ENCODE results near the gene PPP2R5D.
"Not testable (repeated sequence)": the region's sequence is repeated elsewhere in the genome, so short reads cannot be mapped to it uniquely, and the experiment has no call there.

The PPP2R5D gene

GRCh38 chr6:43037197-43037596 is 52.8 kb downstream of the PPP2R5D start:
- peaks cover 26% of the 10 kb centered on the region for H3K36me3 ChIP-seq (ENCODE audit: control insufficient read depth, low read depth, low read length)

GRCh38 chr6:43037706-43038105 is 53.3 kb downstream of the PPP2R5D start:
- Histone ChIP-seq H3K27ac (ENCODE audit: low read length) (no peak overlapping the region), H3K4me1 (ENCODE audit: control insufficient read depth, low read depth, low read length) (no peaks in the 10 kb centered on the region), H3K27me3 (ENCODE audit: control insufficient read depth, insufficient read depth, low read length) (no peaks in the 10 kb centered on the region), H3K9me3 (ENCODE audit: control insufficient read depth, low read depth, low read length) (no peaks in the 10 kb centered on the region), H3K36me3 (ENCODE audit: control insufficient read depth, low read depth, low read length) (peaks cover 24% of the 10 kb centered on the region), H3K4me3 (ENCODE audit: low read length) (no peak overlapping the region), H3K9ac (ENCODE audit: low read length) (no peak overlapping the region)

More at GRCh38 chr6:43037197-43037596, 52.8 kb downstream of the PPP2R5D start:
- no peak overlapping the region for H3K9ac ChIP-seq (ENCODE audit: low read length)
- no peaks in the 10 kb centered on the region for H3K9me3 ChIP-seq (ENCODE audit: control insufficient read depth, low read depth, low read length)
- H3K4me3 ChIP-seq (ENCODE audit: low read length), result no peak overlapping the region
- H3K27me3 ChIP-seq (ENCODE audit: control insufficient read depth, insufficient read depth, low read length), result no peaks in the 10 kb centered on the region
- no peak overlapping the region for H3K27ac ChIP-seq (ENCODE audit: low read length)
- no peaks in the 10 kb centered on the region for H3K4me1 ChIP-seq (ENCODE audit: control insufficient read depth, low read depth, low read length)

GRCh38 chr6:43038727-43039126 is 54.4 kb downstream of the PPP2R5D start:
- H3K27me3 ChIP-seq (ENCODE audit: control insufficient read depth, insufficient read depth, low read length), result no peaks in the 10 kb centered on the region
- peaks cover 32% of the 10 kb centered on the region for H3K36me3 ChIP-seq (ENCODE audit: control insufficient read depth, low read depth, low read length)
- no peaks in the 10 kb centered on the region for H3K9me3 ChIP-seq (ENCODE audit: control insufficient read depth, low read depth, low read length)
- no peak overlapping the region for H3K4me3 ChIP-seq (ENCODE audit: low read length)
- H3K9ac ChIP-seq (ENCODE audit: low read length), result no peak overlapping the region
- no peak overlapping the region for H3K27ac ChIP-seq (ENCODE audit: low read length)
- no peaks in the 10 kb centered on the region for H3K4me1 ChIP-seq (ENCODE audit: control insufficient read depth, low read depth, low read length)

- Histone ChIP-seq H3K9me3 (ENCODE audit: control insufficient read depth, low read depth, low read length) (no peaks in the 10 kb centered on the region), H3K9ac (ENCODE audit: low read length) (no peak overlapping the region), H3K27ac (ENCODE audit: low read length) (no peak overlapping the region), H3K36me3 (ENCODE audit: control insufficient read depth, low read depth, low read length) (peaks cover 32% of the 10 kb centered on the region), H3K27me3 (ENCODE audit: control insufficient read depth, insufficient read depth, low read length) (no peaks in the 10 kb centered on the region), H3K4me3 (ENCODE audit: low read length) (no peak overlapping the region), H3K4me1 (ENCODE audit: control insufficient read depth, low read depth, low read length) (no peaks in the 10 kb centered on the region)
These were observed 56.3 kb downstream of the PPP2R5D start for GRCh38 chr6:43040542-43041257.

GRCh38 chr6:43041475-43041874 is 57.1 kb downstream of the PPP2R5D start:
- not testable (repeated sequence) for H3K27me3 ChIP-seq (ENCODE audit: control insufficient read depth, insufficient read depth, low read length); H3K4me3 ChIP-seq (ENCODE audit: low read length)
- H3K36me3 ChIP-seq (ENCODE audit: control insufficient read depth, low read depth, low read length), result peaks cover 32% of the 10 kb centered on the region

GRCh38 chr6:43043310-43043709 is 58.9 kb downstream of the PPP2R5D start:
- H3K27ac ChIP-seq (ENCODE audit: low read length), result no peak overlapping the region
- no peaks in the 10 kb centered on the region for H3K4me1 ChIP-seq (ENCODE audit: control insufficient read depth, low read depth, low read length)
- no peaks in the 10 kb centered on the region for H3K27me3 ChIP-seq (ENCODE audit: control insufficient read depth, insufficient read depth, low read length)
- peaks cover 26% of the 10 kb centered on the region for H3K36me3 ChIP-seq (ENCODE audit: control insufficient read depth, low read depth, low read length)
- no peak overlapping the region for H3K4me3 ChIP-seq (ENCODE audit: low read length)
- no peak overlapping the region for H3K9ac ChIP-seq (ENCODE audit: low read length)
- no peaks in the 10 kb centered on the region for H3K9me3 ChIP-seq (ENCODE audit: control insufficient read depth, low read depth, low read length)

More at GRCh38 chr6:43041475-43041874, 57.1 kb downstream of the PPP2R5D start:
- H3K9me3 ChIP-seq (ENCODE audit: control insufficient read depth, low read depth, low read length); H3K4me1 ChIP-seq (ENCODE audit: control insufficient read depth, low read depth, low read length); H3K9ac ChIP-seq (ENCODE audit: low read length); H3K27ac ChIP-seq (ENCODE audit: low read length): not testable (repeated sequence)

- no peaks in the 10 kb centered on the region for H3K4me1 ChIP-seq (ENCODE audit: control insufficient read depth, low read depth, low read length)
- no peak overlapping the region for H3K9ac ChIP-seq (ENCODE audit: low read length)
- H3K36me3 ChIP-seq (ENCODE audit: control insufficient read depth, low read depth, low read length), result peaks cover 28% of the 10 kb centered on the region
- H3K27ac ChIP-seq (ENCODE audit: low read length), result no peak overlapping the region
- no peak overlapping the region for H3K4me3 ChIP-seq (ENCODE audit: low read length)
- H3K9me3 ChIP-seq (ENCODE audit: control insufficient read depth, low read depth, low read length), result no peaks in the 10 kb centered on the region
- H3K27me3 ChIP-seq (ENCODE audit: control insufficient read depth, insufficient read depth, low read length), result no peaks in the 10 kb centered on the region
These were observed 61.1 kb downstream of the PPP2R5D start for GRCh38 chr6:43045371-43045930.

- no peaks in the 10 kb centered on the region for H3K9me3 ChIP-seq (ENCODE audit: control insufficient read depth, low read depth, low read length)
- no peak overlapping the region for H3K4me3 ChIP-seq (ENCODE audit: low read length)
- no peaks in the 10 kb centered on the region for H3K27me3 ChIP-seq (ENCODE audit: control insufficient read depth, insufficient read depth, low read length)
- H3K36me3 ChIP-seq (ENCODE audit: control insufficient read depth, low read depth, low read length), result peaks cover 19% of the 10 kb centered on the region
- H3K4me1 ChIP-seq (ENCODE audit: control insufficient read depth, low read depth, low read length), result peaks cover 2% of the 10 kb centered on the region
- no peak overlapping the region for H3K9ac ChIP-seq (ENCODE audit: low read length)
- no peak overlapping the region for H3K27ac ChIP-seq (ENCODE audit: low read length)
These were observed 63.6 kb downstream of the PPP2R5D start for GRCh38 chr6:43047998-43048397.

- Histone ChIP-seq H3K27me3 (ENCODE audit: control insufficient read depth, insufficient read depth, low read length) (no peaks in the 10 kb centered on the region), H3K4me1 (ENCODE audit: control insufficient read depth, low read depth, low read length) (peaks cover 8% of the 10 kb centered on the region), H3K9ac (ENCODE audit: low read length) (no peak overlapping the region), H3K4me3 (ENCODE audit: low read length) (no peak overlapping the region), H3K9me3 (ENCODE audit: control insufficient read depth, low read depth, low read length) (no peaks in the 10 kb centered on the region), H3K27ac (ENCODE audit: low read length) (no peak overlapping the region), H3K36me3 (ENCODE audit: control insufficient read depth, low read depth, low read length) (peaks cover 17% of the 10 kb centered on the region)
These were observed 66.6 kb downstream of the PPP2R5D start for GRCh38 chr6:43050981-43051380.

- Histone ChIP-seq H3K9me3 (ENCODE audit: control insufficient read depth, low read depth, low read length) (no peaks in the 10 kb centered on the region), H3K27ac (ENCODE audit: low read length) (no peak overlapping the region), H3K27me3 (ENCODE audit: control insufficient read depth, insufficient read depth, low read length) (no peaks in the 10 kb centered on the region), H3K36me3 (ENCODE audit: control insufficient read depth, low read depth, low read length) (peaks cover 14% of the 10 kb centered on the region), H3K4me1 (ENCODE audit: control insufficient read depth, low read depth, low read length) (peaks cover 8% of the 10 kb centered on the region), H3K4me3 (ENCODE audit: low read length) (no peak overlapping the region), H3K9ac (ENCODE audit: low read length) (peak overlapping the region; percentile 90)
These were observed 68.0 kb downstream of the PPP2R5D start for GRCh38 chr6:43052225-43052841.

GRCh38 chr6:43052842-43053544 is 68.6 kb downstream of the PPP2R5D start:
- Histone ChIP-seq H3K27ac (ENCODE audit: low read length) (peak overlapping the region; percentile 63), H3K4me3 (ENCODE audit: low read length) (peak overlapping the region; percentile 79), H3K36me3 (ENCODE audit: control insufficient read depth, low read depth, low read length) (peaks cover 14% of the 10 kb centered on the region), H3K9me3 (ENCODE audit: control insufficient read depth, low read depth, low read length) (no peaks in the 10 kb centered on the region), H3K4me1 (ENCODE audit: control insufficient read depth, low read depth, low read length) (peaks cover 8% of the 10 kb centered on the region), H3K27me3 (ENCODE audit: control insufficient read depth, insufficient read depth, low read length) (no peaks in the 10 kb centered on the region), H3K9ac (ENCODE audit: low read length) (peak overlapping the region; percentile 90)

Data from iPS-18a (cell line).